OCI-LY7 (cell line): ENCODE data around the gene RAB11FIP4. TPM values are rescaled to one million over a fixed set of nuclear protein-coding genes. Genes with fewer than 3 reads are reported as not detected.

ENCODE experiments used
- BruUV-seq: library from RNA; stranded (reverse); fragments of 400-500 nt; replicated peaks from 2 replicates; lab custom pipeline; 2021; lab: Mats Ljungman, UMichigan
- CTCF ChIA-PET: fragments of 300-600 bp; sonication (Branson Sonifier 250); formaldehyde crosslinking; loops from one replicate; lab custom pipeline; 2022; ENCODE audit warnings: antibody characterized with exemption; ENCODE audit not compliant: unreplicated experiment; lab: Charles Lee
- POLR2A ChIA-PET: fragments of 300-600 bp; sonication (Branson Sonifier 250); formaldehyde crosslinking; loops from one replicate; lab custom pipeline; 2022; ENCODE audit warnings: antibody characterized with exemption; lab: Charles Lee
- DNase-seq: peaks from one replicate; pipeline ENCODE4 v3.0.0-alpha.2; 2015; ENCODE audit warnings: low spot score
- H2AFZ ChIP-seq: fragments of 200-600 bp; sonication (generic), shearing (Covaris generic); 2 replicates; pipeline ENCODE4 v1.6.1; 2014; ENCODE audit warnings: mild to moderate bottlenecking, antibody characterized with exemption, low read length, moderate library complexity
- H3K27ac ChIP-seq: fragments of 200-600 bp; sonication (generic); 2 replicates; pipeline ENCODE4 v1.5.1; 2014; ENCODE audit warnings: mixed run types, low read depth, mild to moderate bottlenecking, moderate library complexity, low read length, inconsistent platforms; ENCODE audit not compliant: poor library complexity, severe bottlenecking
- H3K36me3 ChIP-seq: fragments of 200-600 bp; sonication (generic); 2 replicates; pipeline ENCODE4 v1.6.1; 2014; ENCODE audit warnings: mild to moderate bottlenecking, antibody characterized with exemption, low read length, moderate library complexity, mixed read lengths; ENCODE audit not compliant: insufficient read depth
- H3K4me1 ChIP-seq: fragments of 200-600 bp; sonication (generic); 2 replicates; pipeline ENCODE4 v1.5.1; 2014; ENCODE audit warnings: mild to moderate bottlenecking, low read length; ENCODE audit not compliant: insufficient read depth, poor library complexity, severe bottlenecking
- H3K4me2 ChIP-seq: fragments of 200-600 bp; sonication (generic); 2 replicates; pipeline ENCODE4 v1.6.1; 2014; ENCODE audit warnings: mild to moderate bottlenecking, low read length
- H3K4me3 ChIP-seq: fragments of 200-600 bp; sonication (generic); 2 replicates; pipeline ENCODE4 v1.5.1; 2014; ENCODE audit warnings: mild to moderate bottlenecking, low read depth, low read length; ENCODE audit not compliant: poor library complexity, severe bottlenecking
- H3K79me2 ChIP-seq: fragments of 200-600 bp; sonication (generic); 2 replicates; pipeline ENCODE4 v1.6.1; 2016; ENCODE audit warnings: low read depth, mild to moderate bottlenecking, low read length, moderate library complexity, mixed read lengths; ENCODE audit not compliant: insufficient read depth
- H3K9me2 ChIP-seq: fragments of 200-600 bp; sonication (generic); 2 replicates; pipeline ENCODE4 v1.6.1; 2016; ENCODE audit warnings: mild to moderate bottlenecking, low read length, mixed read lengths; ENCODE audit not compliant: insufficient read depth
- H3K9me3 ChIP-seq: fragments of 200-600 bp; sonication (generic); 2 replicates; pipeline ENCODE4 v1.6.1; 2014; ENCODE audit warnings: mild to moderate bottlenecking, mixed run types, low read length, mixed read lengths
- H4K20me1 ChIP-seq: fragments of 200-600 bp; sonication (generic); 2 replicates; pipeline ENCODE4 v1.6.1; 2014; ENCODE audit warnings: mild to moderate bottlenecking, antibody characterized with exemption, low read length, moderate library complexity, mixed read lengths; ENCODE audit not compliant: insufficient read depth
- CTCF ChIP-seq: fragments of 200-600 bp; sonication (generic); conservative IDR thresholded peaks from 2 replicates; pipeline ENCODE4 v1.5.1; 2014; ENCODE audit warnings: mild to moderate bottlenecking, antibody characterized with exemption, low read length, moderate library complexity, mixed read lengths
- EZH2phosphoT487 ChIP-seq: fragments of 200-600 bp; sonication (generic); IDR thresholded peaks from 2 replicates; pipeline ENCODE4 v1.6.1; 2018; ENCODE audit warnings: low read depth, borderline replicate concordance, mild to moderate bottlenecking, mixed run types, antibody characterized with exemption, low read length, moderate library complexity, mixed read lengths
- intact Hi-C: fragments of 100-400 bp; cut with micrococcal nuclease; formaldehyde crosslinking; loops from one replicate; pipeline ENCODE4 v1.10.0; 2022; ENCODE audit not compliant: unreplicated experiment
- total RNA-seq, 2 experiments: library from RNA; depleted of rRNA in 1 of 2; stranded (reverse); fragments of >200 nt in 1 of 2; shearing (Covaris generic) in 1 of 2; gene quantifications; 2 replicates each; pipeline ENCODE4 v1.2.3, GENCODE V29; 2014 to 2022

Gene RAB11FIP4
- total RNA-seq, 2 experiments from 2014 or later, result 5.8 to 15.0 TPM

DNA sequence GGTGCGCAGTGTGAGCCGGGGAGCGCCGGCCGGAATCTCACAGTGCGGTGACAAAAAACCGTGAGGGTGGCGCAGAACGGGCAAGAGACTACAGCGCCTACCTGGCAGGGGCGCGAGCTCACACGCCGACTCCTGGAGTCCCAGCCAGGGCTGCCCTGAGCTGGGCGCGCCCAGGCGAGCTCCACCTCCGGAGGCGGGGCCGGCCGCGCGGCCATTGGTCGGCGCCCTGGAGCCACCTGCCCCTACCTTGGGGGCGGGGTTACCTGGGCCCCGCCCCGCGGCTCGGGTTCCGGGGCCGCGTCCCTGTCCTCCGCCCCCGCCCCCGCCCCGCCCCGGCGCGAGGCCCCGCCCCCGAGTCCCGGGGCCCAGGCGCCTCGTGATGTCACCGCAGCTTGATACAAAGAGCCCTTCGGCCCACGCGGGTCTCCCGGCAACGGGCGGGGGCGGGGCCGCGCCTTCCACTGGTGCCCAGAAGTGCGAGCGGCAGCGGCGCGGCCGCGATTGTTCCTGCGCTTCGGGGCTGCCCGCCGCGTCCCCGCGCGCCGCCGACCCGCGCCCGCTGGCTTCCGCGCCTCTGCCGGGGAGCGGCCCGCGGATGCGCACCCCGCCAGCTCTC lies 96.3 kb downstream of the RAB11FIP4 start:
- Histone ChIP-seq H2AFZ (peak overlapping the region; percentile 96), H4K20me1 (peaks cover 7% of the 10 kb centered on the region; the same call in 1 of the 2 replicates), H3K4me2 (peak overlapping the region; percentile 94), H3K36me3 (no peaks in the 10 kb centered on the region), H3K4me1 (peaks cover 54% of the 10 kb centered on the region), H3K9me2 (no peaks in the 10 kb centered on the region), H3K27ac (no peak overlapping the region), H3K4me3 (peak overlapping the region; percentile 84), H3K79me2 (no peaks in the 10 kb centered on the region), H3K9me3 (no peaks in the 10 kb centered on the region)
- BruUV-seq, result no TSS peak
- peak; percentile 95 for DNase-seq
- intact Hi-C loops, result no loop called here
- POLR2A ChIA-PET, result interaction anchor here (0.5 to 1.6 kb wide), 5 partner anchors 10 to 1556 kb away, joined by 3 to 5 read pairs (median 3); no protein-coding TSS in a partner anchor
- CTCF ChIA-PET, result no interaction called here
- TF ChIP-seq CTCF, result no peak
- TF ChIP-seq EZH2phosphoT487, result no peak

GRCh38 chr17:31488264-31488981 lies 96.9 kb downstream of the RAB11FIP4 start:
- peaks cover 60% of the 10 kb centered on the region for H3K4me1 ChIP-seq
- TF ChIP-seq EZH2phosphoT487 (no peak), CTCF (no peak)
- H3K4me3 ChIP-seq, result peak overlapping the region; percentile 84
- peak overlapping the region; percentile 82 for H3K4me2 ChIP-seq
- ChIA-PET CTCF (interaction anchor here (0.6 kb wide), 1 partner anchor 424 kb away, joined by 3 read pairs; no protein-coding TSS in a partner anchor), POLR2A (interaction anchor here (0.5 to 1.2 kb wide), 4 partner anchors 49 to 377 kb away, joined by 3 to 4 read pairs (median 4); no protein-coding TSS in a partner anchor)
- H3K27ac ChIP-seq, result no peak overlapping the region
- BruUV-seq, result no TSS peak
- no peaks in the 10 kb centered on the region for H3K36me3 ChIP-seq
- H4K20me1 ChIP-seq, result peaks cover 7% of the 10 kb centered on the region; the same call in 1 of the 2 replicates
- peak overlapping the region; percentile 38 for H2AFZ ChIP-seq
- no peaks in the 10 kb centered on the region for H3K79me2 ChIP-seq
- peak; percentile 51 for DNase-seq
- H3K9me3 ChIP-seq, result no peaks in the 10 kb centered on the region
- intact Hi-C loops, result no loop called here
- no peaks in the 10 kb centered on the region for H3K9me2 ChIP-seq
